A549 (cell line): ENCODE results near the gene KCNQ5. TPM values are rescaled to one million over a fixed set of nuclear protein-coding genes. Genes with fewer than 3 reads are reported as not detected.

Experiments
- ATAC-seq, 2 experiments: fragments of 200-7000 bp in 1 of 2; fragments of >200 bp in 1 of 2; cut with Nextera tagmentation in 1 of 2; cut with Tn5 transposase in 1 of 2; 3 replicates each; pipeline versions ENCODE4 v1.8.0 to v1.9.1; 2018 to 2020; ENCODE audit warnings: mild to moderate bottlenecking in 1 of 2, moderate library complexity in 1 of 2
- CTCF ChIA-PET: fragments of 300-600 bp; sonication (Branson Sonifier 250); formaldehyde crosslinking; extraction: SDS; loops from one replicate; lab custom pipeline; 2021; ENCODE audit warnings: antibody characterized with exemption, inconsistent platforms; lab: Yijun Ruan, JAX
- POLR2A ChIA-PET: fragments of 350-600 bp; formaldehyde crosslinking; extraction: SDS; loops from one replicate; lab custom pipeline; 2021; ENCODE audit warnings: antibody characterized with exemption, inconsistent platforms; lab: Yijun Ruan, JAX
- DNase-seq, 2 experiments: peaks; one replicate each; pipeline versions ENCODE4 v3.0.0 to v3.0.0-alpha.2; 2011 to 2016; ENCODE audit warnings: low read depth in 1 of 2, low spot score in 1 of 2
- FAIRE-seq: peaks from 2 replicates; lab custom pipeline; 2011; peaks lifted over from hg19 to GRCh38; lab: Jason Lieb, UNC
- H3K27ac ChIP-seq, 2 experiments: fragments of >200 bp; sonication (Bioruptor Twin); formaldehyde crosslinking; 3 replicates each; pipeline ENCODE4 v1.5.1; 2016 to 2017
- H3K4me1 ChIP-seq: fragments of >200 bp; sonication (Bioruptor Twin); formaldehyde crosslinking; 3 replicates; pipeline ENCODE4 v1.6.1; 2016
- H3K4me2 ChIP-seq: fragments of >200 bp; sonication (Bioruptor Twin); formaldehyde crosslinking; 3 replicates; pipeline ENCODE4 v1.6.1; 2016
- H3K4me3 ChIP-seq: fragments of >200 bp; sonication (Bioruptor Twin); formaldehyde crosslinking; 3 replicates; pipeline ENCODE4 v1.5.1; 2016
- H3K9me3 ChIP-seq: fragments of >200 bp; sonication (Bioruptor Twin); formaldehyde crosslinking; 3 replicates; pipeline ENCODE4 v1.6.1; 2016
- CEBPB ChIP-seq, 2 experiments: fragments of >200 bp in 1 of 2; sonication (Bioruptor Twin) in 1 of 2; formaldehyde crosslinking in 1 of 2; IDR thresholded peaks; 2 replicates each; pipeline ENCODE4 v1.6.1; 2012 to 2016
- CHD2 ChIP-seq: fragments of 150-350 bp; IDR thresholded peaks from 2 replicates; pipeline ENCODE4 v1.6.1; 2014; ENCODE audit warnings: low read length; ENCODE audit not compliant: partially characterized antibody
- EP300 ChIP-seq, 2 experiments: fragments of >200 bp; sonication (Bioruptor Twin); formaldehyde crosslinking; IDR thresholded peaks; 2 replicates in 1 of 2; 3 replicates in 1 of 2; pipeline ENCODE4 v1.6.1; 2016 to 2017
- ESRRA ChIP-seq: fragments of 150-350 bp; IDR thresholded peaks from 2 replicates; pipeline ENCODE4 v1.6.1; 2014; ENCODE audit warnings: mild to moderate bottlenecking, low read length, borderline replicate concordance
- FOSB ChIP-seq: fragments of 250-450 bp; sonication (Bioruptor Pico); IDR thresholded peaks from 2 replicates; pipeline ENCODE4 v1.5.0; 2020; ENCODE audit warnings: mild to moderate bottlenecking, moderate library complexity
- JUN ChIP-seq, 2 experiments: fragments of >200 bp; sonication (Bioruptor Twin); formaldehyde crosslinking; IDR thresholded peaks; 2 replicates in 1 of 2; 3 replicates in 1 of 2; pipeline ENCODE4 v1.6.1; 2016 to 2017
- KDM1A ChIP-seq: fragments of 200-600 bp; sonication (generic); IDR thresholded peaks from 2 replicates; pipeline ENCODE4 v1.6.1; 2016; ENCODE audit warnings: low read depth, mild to moderate bottlenecking
- KDM5A ChIP-seq: fragments of 200-600 bp; sonication (generic); IDR thresholded peaks from 2 replicates; pipeline ENCODE4 v1.6.1; 2016; ENCODE audit warnings: antibody characterized with exemption, mild to moderate bottlenecking
- NFE2L2 ChIP-seq: fragments of 150-350 bp; conservative IDR thresholded peaks from 2 replicates; pipeline ENCODE4 v1.6.1; 2014; ENCODE audit warnings: low read length
- NPAS2 ChIP-seq: fragments of 250-450 bp; sonication (Bioruptor Pico); IDR thresholded peaks from 2 replicates; pipeline ENCODE4 v1.8.0; 2022; ENCODE audit warnings: mild to moderate bottlenecking, moderate library complexity, borderline replicate concordance
- NR3C1 ChIP-seq: fragments of >200 bp; sonication (Bioruptor Twin); formaldehyde crosslinking; IDR thresholded peaks from 3 replicates; pipeline ENCODE4 v1.6.1; 2017
- POLR2A ChIP-seq: IDR thresholded peaks from 2 replicates; pipeline ENCODE4 v1.6.1; 2012; ENCODE audit warnings: mild to moderate bottlenecking, low read length
- RARB ChIP-seq: fragments of 250-450 bp; sonication (Bioruptor Pico); IDR thresholded peaks from 2 replicates; pipeline ENCODE4 v1.8.0; 2021; ENCODE audit warnings: mild to moderate bottlenecking, moderate library complexity
- RCOR1 ChIP-seq: fragments of 150-350 bp; IDR thresholded peaks from 2 replicates; pipeline ENCODE4 v1.6.1; 2014; ENCODE audit warnings: antibody characterized with exemption, low read length, low read depth
- RFX5 ChIP-seq: fragments of 450-650 bp; IDR thresholded peaks from 2 replicates; pipeline ENCODE4 v1.7.1; 2014; ENCODE audit warnings: antibody characterized with exemption, mild to moderate bottlenecking, moderate library complexity
- SMC3 ChIP-seq: fragments of >200 bp; sonication (Bioruptor Twin); formaldehyde crosslinking; IDR thresholded peaks from 3 replicates; pipeline ENCODE4 v1.6.1; 2018; ENCODE audit warnings: inconsistent platforms
- ZFP36 ChIP-seq: fragments of 450-650 bp; IDR thresholded peaks from 2 replicates; pipeline ENCODE4 v1.6.1; 2014; ENCODE audit warnings: borderline replicate concordance; ENCODE audit not compliant: partially characterized antibody
- WGBS: methylation state at CpG from one replicate; pipeline ENCODE4 v1.1.6; 2017; ENCODE audit errors: missing lambda C conversion rate; 5-methylcytosine and 5-hydroxymethylcytosine counted together
- polyA plus RNA-seq, 4 experiments: library from polyadenylated mRNA; depleted of rRNA in 3 of 4; stranded (reverse); fragments of >200 nt; fragmentation: RNase III in 1 of 4; extraction: RNeasy Plus Mini Kit Qiagen cat#74134 plus additional on column Dnase treatment in 1 of 4; gene quantifications; 2 replicates in 3 of 4; 3 replicates in 1 of 4; pipeline ENCODE4 v1.2.3, GENCODE V29; 2011 to 2017
- TF ChIP-seq, protein P1 (sequence below): IDR thresholded peaks from 2 replicates; pipeline ENCODE4 v1.6.1; 2012
- TF ChIP-seq, protein P2 (sequence below): fragments of 200-600 bp; sonication (generic); IDR thresholded peaks from 2 replicates; pipeline ENCODE4 v1.6.1; 2016; ENCODE audit warnings: antibody characterized with exemption, mild to moderate bottlenecking, moderate library complexity
- TF ChIP-seq, protein P3 (sequence below): fragments of >200 bp; sonication (Bioruptor Twin); formaldehyde crosslinking; IDR thresholded peaks from 3 replicates; pipeline ENCODE4 v1.6.1; 2016
- TF ChIP-seq, protein P4 (sequence below): IDR thresholded peaks from 2 replicates; pipeline ENCODE4 v1.6.1; 2012; ENCODE audit warnings: low read depth, borderline replicate concordance
- TF ChIP-seq, protein P5 (sequence below): fragments of 150-350 bp; IDR thresholded peaks from 2 replicates; pipeline ENCODE4 v1.6.1; 2014; ENCODE audit warnings: low read depth, mild to moderate bottlenecking, low read length

KCNQ5 gene
- polyA plus RNA-seq, 2 of the 4 experiments (the other 2 are of a cell fraction): 1.2 to 1.3 TPM

DNA sequence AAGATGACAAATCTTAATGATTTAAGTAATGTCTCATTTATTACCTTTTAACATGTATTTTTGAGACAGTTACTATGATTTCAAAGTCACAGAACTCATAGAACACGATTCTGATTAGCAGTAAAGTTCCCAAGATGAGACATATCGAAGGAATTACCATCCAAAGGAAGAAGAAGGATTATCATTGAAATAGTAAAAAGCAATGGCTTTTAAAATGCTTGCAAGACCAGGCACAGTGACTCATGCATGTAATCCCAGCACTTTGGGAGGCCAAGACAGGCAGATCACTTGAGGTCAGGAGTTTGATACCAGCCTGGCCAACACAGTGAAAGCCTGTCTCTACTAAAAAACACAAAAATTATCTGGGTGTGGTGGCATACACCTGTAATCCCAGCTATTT is 384.3 kb downstream of the KCNQ5 start:
- Histone ChIP-seq H3K4me2 (no peak overlapping the region), H3K9me3 (no peaks in the 10 kb centered on the region), H3K4me3 (no peak overlapping the region), H3K27ac (no peak overlapping the region), H3K4me1 (no peaks in the 10 kb centered on the region)
- no peak for TF ChIP-seq FOSB (CRISPR knock-in tag)
- no peak for TF ChIP-seq RCOR1
- no peak for TF ChIP-seq POLR2A
- TF ChIP-seq, protein P1, sequence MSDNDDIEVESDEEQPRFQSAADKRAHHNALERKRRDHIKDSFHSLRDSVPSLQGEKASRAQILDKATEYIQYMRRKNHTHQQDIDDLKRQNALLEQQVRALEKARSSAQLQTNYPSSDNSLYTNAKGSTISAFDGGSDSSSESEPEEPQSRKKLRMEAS: no peak
- TF ChIP-seq NFE2L2: no peak
- no peak for TF ChIP-seq NR3C1
- TF ChIP-seq KDM5A: no peak
- TF ChIP-seq RARB (CRISPR knock-in tag): no peak
- no peak for TF ChIP-seq CHD2
- TF ChIP-seq, protein P2, sequence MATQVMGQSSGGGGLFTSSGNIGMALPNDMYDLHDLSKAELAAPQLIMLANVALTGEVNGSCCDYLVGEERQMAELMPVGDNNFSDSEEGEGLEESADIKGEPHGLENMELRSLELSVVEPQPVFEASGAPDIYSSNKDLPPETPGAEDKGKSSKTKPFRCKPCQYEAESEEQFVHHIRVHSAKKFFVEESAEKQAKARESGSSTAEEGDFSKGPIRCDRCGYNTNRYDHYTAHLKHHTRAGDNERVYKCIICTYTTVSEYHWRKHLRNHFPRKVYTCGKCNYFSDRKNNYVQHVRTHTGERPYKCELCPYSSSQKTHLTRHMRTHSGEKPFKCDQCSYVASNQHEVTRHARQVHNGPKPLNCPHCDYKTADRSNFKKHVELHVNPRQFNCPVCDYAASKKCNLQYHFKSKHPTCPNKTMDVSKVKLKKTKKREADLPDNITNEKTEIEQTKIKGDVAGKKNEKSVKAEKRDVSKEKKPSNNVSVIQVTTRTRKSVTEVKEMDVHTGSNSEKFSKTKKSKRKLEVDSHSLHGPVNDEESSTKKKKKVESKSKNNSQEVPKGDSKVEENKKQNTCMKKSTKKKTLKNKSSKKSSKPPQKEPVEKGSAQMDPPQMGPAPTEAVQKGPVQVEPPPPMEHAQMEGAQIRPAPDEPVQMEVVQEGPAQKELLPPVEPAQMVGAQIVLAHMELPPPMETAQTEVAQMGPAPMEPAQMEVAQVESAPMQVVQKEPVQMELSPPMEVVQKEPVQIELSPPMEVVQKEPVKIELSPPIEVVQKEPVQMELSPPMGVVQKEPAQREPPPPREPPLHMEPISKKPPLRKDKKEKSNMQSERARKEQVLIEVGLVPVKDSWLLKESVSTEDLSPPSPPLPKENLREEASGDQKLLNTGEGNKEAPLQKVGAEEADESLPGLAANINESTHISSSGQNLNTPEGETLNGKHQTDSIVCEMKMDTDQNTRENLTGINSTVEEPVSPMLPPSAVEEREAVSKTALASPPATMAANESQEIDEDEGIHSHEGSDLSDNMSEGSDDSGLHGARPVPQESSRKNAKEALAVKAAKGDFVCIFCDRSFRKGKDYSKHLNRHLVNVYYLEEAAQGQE: no peak
- TF ChIP-seq ZFP36: no peak
- TF ChIP-seq JUN (IDR thresholded peaks at IDR 0.05): no peak
- TF ChIP-seq RFX5: no peak
- ChIA-PET CTCF (no interaction called here), POLR2A (no interaction called here)
- ATAC-seq (no peak), DNase-seq (no peak), FAIRE-seq (no peak)
- 38% methylated on average over 2 of the region's 2 CpGs for WGBS

DNA sequence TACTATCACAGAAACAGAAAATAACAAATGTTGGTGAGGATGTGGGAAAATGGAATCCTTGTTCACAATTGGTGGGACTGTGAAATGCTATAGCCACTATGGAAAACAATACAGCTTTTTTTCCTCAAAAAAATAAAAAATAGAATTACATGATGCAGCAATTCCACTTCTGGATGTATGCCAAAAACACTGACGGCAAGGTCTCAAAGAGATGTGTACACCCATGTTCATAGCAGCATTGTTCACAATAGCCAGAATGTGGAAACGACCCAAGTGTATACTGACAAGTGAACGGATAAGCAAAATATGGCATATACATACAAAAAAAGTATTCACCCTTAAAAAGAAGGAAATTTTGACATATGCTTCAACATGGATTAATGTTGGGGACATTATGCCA is 390.1 kb downstream of the KCNQ5 start:
- ATAC-seq: no peak
- ChIA-PET CTCF (no interaction called here), POLR2A (no interaction called here)
- TF ChIP-seq, protein P3, sequence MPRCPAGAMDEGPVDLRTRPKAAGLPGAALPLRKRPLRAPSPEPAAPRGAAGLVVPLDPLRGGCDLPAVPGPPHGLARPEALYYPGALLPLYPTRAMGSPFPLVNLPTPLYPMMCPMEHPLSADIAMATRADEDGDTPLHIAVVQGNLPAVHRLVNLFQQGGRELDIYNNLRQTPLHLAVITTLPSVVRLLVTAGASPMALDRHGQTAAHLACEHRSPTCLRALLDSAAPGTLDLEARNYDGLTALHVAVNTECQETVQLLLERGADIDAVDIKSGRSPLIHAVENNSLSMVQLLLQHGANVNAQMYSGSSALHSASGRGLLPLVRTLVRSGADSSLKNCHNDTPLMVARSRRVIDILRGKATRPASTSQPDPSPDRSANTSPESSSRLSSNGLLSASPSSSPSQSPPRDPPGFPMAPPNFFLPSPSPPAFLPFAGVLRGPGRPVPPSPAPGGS: no peak
- no peak for TF ChIP-seq EP300 (IDR thresholded peaks at IDR 0.05)
- TF ChIP-seq NPAS2 (CRISPR knock-in tag): no peak
- Histone ChIP-seq H3K4me3 (no peak overlapping the region), H3K4me1 (no peaks in the 10 kb centered on the region), H3K27ac (no peak overlapping the region), H3K9me3 (no peaks in the 10 kb centered on the region), H3K4me2 (no peak overlapping the region)
- 51% methylated on average over 3 of the region's 3 CpGs for WGBS
- FAIRE-seq: no peak
- no peak for DNase-seq

DNA sequence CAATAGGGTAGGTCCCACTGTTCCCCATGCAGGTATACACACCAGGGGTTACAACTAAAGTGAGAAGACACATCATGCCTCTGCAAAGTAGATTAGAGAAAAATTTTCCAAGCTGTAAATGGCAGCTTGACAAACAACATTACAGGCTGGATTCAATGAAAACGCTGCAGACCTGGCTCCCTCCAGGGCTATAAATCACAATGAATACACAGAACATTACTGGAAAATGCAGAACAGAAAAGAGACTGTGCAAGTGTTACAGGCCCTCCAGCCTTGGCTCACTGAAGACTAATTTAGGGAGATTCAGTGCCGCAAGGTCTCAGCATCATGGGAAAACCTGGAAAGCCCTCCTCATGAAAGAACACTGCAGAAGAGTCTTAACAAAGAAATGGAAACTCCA is 395.6 kb downstream of the KCNQ5 start:
- TF ChIP-seq KDM1A: no peak
- TF ChIP-seq SMC3: no peak
- TF ChIP-seq, protein P4, sequence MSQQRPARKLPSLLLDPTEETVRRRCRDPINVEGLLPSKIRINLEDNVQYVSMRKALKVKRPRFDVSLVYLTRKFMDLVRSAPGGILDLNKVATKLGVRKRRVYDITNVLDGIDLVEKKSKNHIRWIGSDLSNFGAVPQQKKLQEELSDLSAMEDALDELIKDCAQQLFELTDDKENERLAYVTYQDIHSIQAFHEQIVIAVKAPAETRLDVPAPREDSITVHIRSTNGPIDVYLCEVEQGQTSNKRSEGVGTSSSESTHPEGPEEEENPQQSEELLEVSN: no peak
- TF ChIP-seq, protein P5, sequence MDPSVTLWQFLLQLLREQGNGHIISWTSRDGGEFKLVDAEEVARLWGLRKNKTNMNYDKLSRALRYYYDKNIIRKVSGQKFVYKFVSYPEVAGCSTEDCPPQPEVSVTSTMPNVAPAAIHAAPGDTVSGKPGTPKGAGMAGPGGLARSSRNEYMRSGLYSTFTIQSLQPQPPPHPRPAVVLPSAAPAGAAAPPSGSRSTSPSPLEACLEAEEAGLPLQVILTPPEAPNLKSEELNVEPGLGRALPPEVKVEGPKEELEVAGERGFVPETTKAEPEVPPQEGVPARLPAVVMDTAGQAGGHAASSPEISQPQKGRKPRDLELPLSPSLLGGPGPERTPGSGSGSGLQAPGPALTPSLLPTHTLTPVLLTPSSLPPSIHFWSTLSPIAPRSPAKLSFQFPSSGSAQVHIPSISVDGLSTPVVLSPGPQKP: no peak
- no peak for TF ChIP-seq ESRRA
- TF ChIP-seq CEBPB (IDR thresholded peaks at IDR 0.05): no peak
- TF ChIP-seq, all 56 proteins: peak for 0
- no peak overlapping the region for H3K4me2 ChIP-seq
- ChIA-PET CTCF (no interaction called here), POLR2A (no interaction called here)
- FAIRE-seq (no peak), ATAC-seq (no peak), DNase-seq (no peak)
- no peaks in the 10 kb centered on the region for H3K4me1 ChIP-seq
- no peak overlapping the region for H3K27ac ChIP-seq
- WGBS: 61% methylated on average over 2 of the region's 2 CpGs
- no peaks in the 10 kb centered on the region for H3K9me3 ChIP-seq
- no peak overlapping the region for H3K4me3 ChIP-seq
